ENCODE results near the gene CCNK.

The CCNK gene

DNA sequence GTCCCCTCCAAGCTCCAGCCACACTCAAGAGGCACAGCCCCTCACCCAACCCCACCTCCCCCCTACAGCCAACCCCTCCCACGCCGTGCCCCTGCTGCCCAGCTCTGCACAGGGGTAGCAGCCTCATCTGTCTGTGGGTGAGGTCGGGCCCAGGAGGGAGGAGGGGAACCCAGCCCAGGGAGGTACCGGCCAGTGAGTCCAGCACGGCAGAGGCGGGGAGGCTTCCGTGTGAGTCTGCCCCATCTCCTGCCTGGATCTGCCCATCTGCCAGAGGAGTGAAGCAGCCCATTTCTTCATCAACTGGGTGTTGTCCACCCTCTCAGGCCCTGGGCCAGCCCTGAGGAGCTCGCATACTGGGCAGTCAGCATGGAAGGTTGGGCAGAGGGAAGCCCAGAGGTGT, 54.2 kb downstream of the CCNK start:
- H3K4me3 ChIP-seq, result no peak overlapping the region
- peaks cover 0 to 94% (median 58%) of the 10 kb centered on the region in 11 experiments; a peak in 18 of 22 replicates for H4K20me1 ChIP-seq
- H3K27me3 ChIP-seq, result no peaks in the 10 kb centered on the region; a peak in 1 of 22 replicates
- H3K36me3 ChIP-seq, result no peaks in the 10 kb centered on the region; a peak in 1 of 22 replicates
- TF ChIP-seq Cebpa-rat (IDR thresholded peaks at IDR 0.05), result no peak
- no peaks in the 10 kb centered on the region for H3K9me3 ChIP-seq (replicated peaks in 1 of 11)
- peaks cover 47 to 74% (median 53%) of the 10 kb centered on the region in 10 experiments for H3K4me1 ChIP-seq
- no peak overlapping the region; a peak in 1 of 22 replicates for H3K9ac ChIP-seq
- no peak overlapping the region for H3K4me2 ChIP-seq
- no peak overlapping the region for H3K27ac ChIP-seq

DNA sequence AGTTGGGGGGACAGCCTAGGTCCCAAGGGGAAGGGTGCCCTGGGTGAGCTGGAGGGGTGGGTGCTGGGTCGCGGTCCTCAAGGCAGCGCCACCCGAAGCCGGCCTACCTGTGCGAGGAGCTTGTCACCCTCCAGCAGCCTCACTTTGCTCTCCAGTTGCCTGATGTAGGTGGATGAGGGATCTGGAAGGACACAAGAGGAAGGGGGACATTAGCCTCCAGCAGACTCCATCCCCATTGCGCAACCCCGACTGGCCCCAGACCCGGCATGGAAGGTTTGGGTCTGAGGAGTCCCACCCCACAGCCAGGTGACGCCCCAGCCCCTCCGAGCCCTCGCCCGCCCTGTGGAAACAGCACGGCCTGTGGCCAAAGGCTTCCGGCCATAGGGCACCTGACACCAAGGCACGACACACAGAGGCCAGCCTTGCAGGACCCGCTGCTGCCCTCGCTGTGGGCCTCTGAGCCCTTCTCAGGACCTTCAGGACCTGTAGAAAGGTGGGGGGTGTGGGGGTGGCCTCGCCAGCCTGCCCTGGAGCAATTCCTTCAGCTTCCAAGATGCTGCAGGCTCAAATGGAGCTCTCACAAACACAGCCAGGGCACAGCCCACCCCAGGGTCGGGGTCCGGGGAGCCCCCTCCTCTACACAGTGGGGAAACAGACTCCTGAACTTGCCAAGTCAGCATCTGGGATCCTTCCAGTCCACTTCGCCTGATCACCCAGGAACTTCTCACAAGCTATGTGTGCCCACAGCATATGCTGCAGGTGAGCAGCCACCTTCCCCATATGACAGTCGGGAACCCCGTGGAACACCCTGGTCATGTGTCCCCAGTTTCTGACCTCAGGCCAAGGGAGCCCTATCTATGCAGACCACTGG, 54.9 kb downstream of the CCNK start:
- H3K27me3 ChIP-seq, result no peaks in the 10 kb centered on the region; a peak in 1 of 22 replicates
- peaks cover 47 to 74% (median 53%) of the 10 kb centered on the region in 10 experiments for H3K4me1 ChIP-seq
- H4K20me1 ChIP-seq, result peaks cover 0 to 94% (median 62%) of the 10 kb centered on the region in 11 experiments; a peak in 18 of 22 replicates
- no peak overlapping the region for H3K4me3 ChIP-seq
- no peaks in the 10 kb centered on the region for H3K9me3 ChIP-seq (replicated peaks in 1 of 11)
- H3K4me2 ChIP-seq, result no peak overlapping the region
- no peak overlapping the region for H3K27ac ChIP-seq
- H3K9ac ChIP-seq, result no peak overlapping the region; a peak in 1 of 22 replicates
- peak in 2 of 11 experiments; percentile 26 to 55; a peak in 2 of 22 replicates for TF ChIP-seq Cebpa-rat (IDR thresholded peaks at IDR 0.05)
- no peaks in the 10 kb centered on the region; a peak in 1 of 22 replicates for H3K36me3 ChIP-seq

- H3K27me3 ChIP-seq, result no peaks in the 10 kb centered on the region; a peak in 1 of 22 replicates
- TF ChIP-seq Cebpa-rat (IDR thresholded peaks at IDR 0.05), result no peak
- H3K9me3 ChIP-seq (replicated peaks in 1 of 11), result no peaks in the 10 kb centered on the region
- H3K27ac ChIP-seq, result no peak overlapping the region
- peak overlapping the region in 4 of 11 experiments; percentile 66 to 84 (median 72); a peak in 5 of 22 replicates for H3K4me2 ChIP-seq
- H3K36me3 ChIP-seq, result no peaks in the 10 kb centered on the region; a peak in 1 of 22 replicates
- H4K20me1 ChIP-seq, result peaks cover 0 to 97% (median 66%) of the 10 kb centered on the region in 11 experiments; a peak in 18 of 22 replicates
- H3K4me1 ChIP-seq, result peaks cover 48 to 75% (median 55%) of the 10 kb centered on the region in 10 experiments
- H3K9ac ChIP-seq, result no peak overlapping the region
- no peak overlapping the region for H3K4me3 ChIP-seq
Measured at GRCh38 chr14:99537399-99537798, 56.2 kb downstream of the CCNK start.

- H3K4me3 ChIP-seq, result no peak overlapping the region
- no peaks in the 10 kb centered on the region for H3K9me3 ChIP-seq (replicated peaks in 1 of 11)
- H3K4me2 ChIP-seq, result peak overlapping the region; percentile 66 to 84 (median 74); a peak in 21 of 22 replicates
- H3K27me3 ChIP-seq, result no peaks in the 10 kb centered on the region; a peak in 1 of 22 replicates
- H3K9ac ChIP-seq, result peak overlapping the region in 3 of 11 experiments; percentile 25 to 50 (median 41); a peak in 5 of 22 replicates
- peaks cover 0 to 97% (median 68%) of the 10 kb centered on the region in 11 experiments; a peak in 18 of 22 replicates for H4K20me1 ChIP-seq
- H3K36me3 ChIP-seq, result no peaks in the 10 kb centered on the region; a peak in 1 of 22 replicates
- H3K4me1 ChIP-seq, result peaks cover 41 to 74% (median 52%) of the 10 kb centered on the region in 10 experiments
- peak overlapping the region in 1 of 11 experiments; percentile 9; a peak in 1 of 22 replicates for H3K27ac ChIP-seq
- no peak for TF ChIP-seq Cebpa-rat (IDR thresholded peaks at IDR 0.05)
Measured at GRCh38 chr14:99538275-99538674, 57.1 kb downstream of the CCNK start.

GRCh38 chr14:99538733-99539132, 57.5 kb downstream of the CCNK start:
- Histone ChIP-seq H4K20me1 (peaks cover 0 to 97% (median 68%) of the 10 kb centered on the region in 11 experiments; a peak in 18 of 22 replicates), H3K4me1 (peaks cover 41 to 70% (median 52%) of the 10 kb centered on the region in 10 experiments), H3K9me3 (replicated peaks in 1 of 11) (no peaks in the 10 kb centered on the region), H3K4me2 (peak overlapping the region; percentile 66 to 84 (median 74)), H3K36me3 (no peaks in the 10 kb centered on the region; a peak in 1 of 22 replicates), H3K9ac (peak overlapping the region in 3 of 11 experiments; percentile 25 to 50 (median 41); a peak in 3 of 22 replicates), H3K27ac (no peak overlapping the region), H3K4me3 (no peak overlapping the region), H3K27me3 (no peaks in the 10 kb centered on the region; a peak in 1 of 22 replicates)
- TF ChIP-seq Cebpa-rat (IDR thresholded peaks at IDR 0.05), result no peak

GRCh38 chr14:99539491-99539890, 58.3 kb downstream of the CCNK start:
- H3K27me3 ChIP-seq, result no peaks in the 10 kb centered on the region; a peak in 1 of 22 replicates

DNA sequence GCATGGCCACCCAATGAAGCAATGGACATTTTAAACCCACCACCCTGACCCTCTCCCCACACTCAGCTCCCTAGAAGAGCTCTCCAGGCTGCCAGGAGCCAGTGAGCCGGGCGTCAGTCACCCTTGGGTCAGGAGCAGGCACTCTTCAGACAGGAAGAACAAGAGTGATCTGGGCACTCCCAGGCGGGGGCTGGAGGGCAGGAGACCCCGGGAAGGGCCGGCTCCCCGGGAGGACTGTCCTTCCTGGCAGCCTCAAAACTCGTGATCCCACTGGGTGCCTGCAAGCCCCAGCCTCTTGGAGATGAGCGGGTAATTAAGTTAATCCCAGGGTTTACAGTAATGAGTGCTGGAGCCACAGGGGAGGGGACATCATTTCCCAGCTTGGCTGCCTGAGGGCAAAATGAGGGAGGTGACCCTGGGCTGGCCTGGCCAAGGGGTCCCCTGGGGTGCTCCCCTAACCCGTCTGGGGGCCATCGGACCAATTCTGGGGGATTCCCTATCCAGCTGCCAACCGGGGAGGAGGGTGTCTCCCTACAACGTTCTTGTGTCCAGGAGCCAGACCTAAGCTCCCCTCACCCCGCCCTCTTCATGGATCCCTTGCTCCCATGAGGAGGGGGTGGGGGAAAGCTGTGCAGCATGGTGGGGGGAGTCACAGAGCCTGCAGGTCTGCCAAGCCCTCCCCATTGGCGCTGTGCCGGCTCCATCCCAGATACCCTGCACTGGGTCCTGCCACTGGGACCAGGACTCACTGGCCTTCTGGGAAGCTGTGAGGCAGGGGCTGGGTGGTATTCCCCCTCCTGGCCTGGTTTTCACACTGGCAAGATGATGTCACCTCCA, 59.2 kb downstream of the CCNK start:
- no peak overlapping the region for H3K4me3 ChIP-seq
- H3K4me1 ChIP-seq, result peaks cover 41 to 71% (median 52%) of the 10 kb centered on the region in 10 experiments
- peak overlapping the region; percentile 66 to 84 (median 74) for H3K4me2 ChIP-seq
- no peaks in the 10 kb centered on the region; a peak in 1 of 22 replicates for H3K27me3 ChIP-seq
- H3K36me3 ChIP-seq, result no peaks in the 10 kb centered on the region
- peak overlapping the region in 3 of 11 experiments; percentile 3 to 34 (median 10); a peak in 1 of 22 replicates for H3K27ac ChIP-seq
- H3K9ac ChIP-seq, result peak overlapping the region in 4 of 11 experiments; percentile 0 to 46 (median 35); a peak in 4 of 22 replicates
- TF ChIP-seq Cebpa-rat (IDR thresholded peaks at IDR 0.05), result no peak
- no peaks in the 10 kb centered on the region for H3K9me3 ChIP-seq (replicated peaks in 1 of 11)
- H4K20me1 ChIP-seq, result peaks cover 0 to 99% (median 82%) of the 10 kb centered on the region in 11 experiments; a peak in 18 of 22 replicates

More at GRCh38 chr14:99539491-99539890, 58.3 kb downstream of the CCNK start:
- peak overlapping the region; percentile 66 to 84 (median 74) for H3K4me2 ChIP-seq
- TF ChIP-seq Cebpa-rat (IDR thresholded peaks at IDR 0.05), result no peak
- H3K9me3 ChIP-seq (replicated peaks in 1 of 11), result no peaks in the 10 kb centered on the region
- H3K27ac ChIP-seq, result no peak overlapping the region
- H3K4me1 ChIP-seq, result peaks cover 41 to 70% (median 52%) of the 10 kb centered on the region in 10 experiments
- no peak overlapping the region for H3K9ac ChIP-seq
- no peaks in the 10 kb centered on the region; a peak in 1 of 22 replicates for H3K36me3 ChIP-seq
- H4K20me1 ChIP-seq, result peaks cover 0 to 98% (median 73%) of the 10 kb centered on the region in 11 experiments; a peak in 18 of 22 replicates
- no peak overlapping the region for H3K4me3 ChIP-seq

- peak overlapping the region; percentile 47 to 84 (median 74) for H3K4me2 ChIP-seq
- peaks cover 0 to 100% (median 90%) of the 10 kb centered on the region in 11 experiments; a peak in 18 of 22 replicates for H4K20me1 ChIP-seq
- no peak for TF ChIP-seq Cebpa-rat (IDR thresholded peaks at IDR 0.05)
Measured at GRCh38 chr14:99541211-99541610, 60.0 kb downstream of the CCNK start.

More at GRCh38 chr14:99541211-99541610, 60.0 kb downstream of the CCNK start:
- Histone ChIP-seq H3K36me3 (no peaks in the 10 kb centered on the region), H3K27ac (no peak overlapping the region), H3K9me3 (replicated peaks in 1 of 11) (no peaks in the 10 kb centered on the region), H3K4me1 (peaks cover 41 to 79% (median 56%) of the 10 kb centered on the region in 10 experiments), H3K27me3 (peaks cover 0 to 2% (median 0%) of the 10 kb centered on the region in 11 experiments; a peak in 1 of 22 replicates), H3K9ac (no peak overlapping the region), H3K4me3 (no peak overlapping the region)

Data from BLaER1 treated with 17β-estradiol and CSF1 and Interleukin-3, amounts not matched to agents 10 nM and 100 nM (cell line).